HCT116 (cell line): ENCODE data around the gene OR5D14. TPM values are rescaled to one million over a fixed set of nuclear protein-coding genes. Genes with fewer than 3 reads are reported as not detected.

Experiments used
- ATAC-seq: fragments of 200-7000 bp; cut with Tn5 transposase; 2 replicates; pipeline ENCODE4 v1.9.1; 2020; ENCODE audit warnings: mild to moderate bottlenecking, moderate library complexity
- BruUV-seq: library from RNA; stranded (reverse); fragments of 400-500 nt; replicated peaks from 2 replicates; lab custom pipeline; 2021; lab: Mats Ljungman, UMichigan
- CTCF ChIA-PET: fragments of 300-600 bp; sonication (Branson Sonifier 250); formaldehyde crosslinking; loops from one replicate; lab custom pipeline; 2021; ENCODE audit warnings: antibody characterized with exemption; lab: Charles Lee
- POLR2A ChIA-PET: fragments of 300-600, 350-600 bp; sonication (Branson Sonifier 250); formaldehyde crosslinking; loops from one replicate; lab custom pipeline; 2021; ENCODE audit warnings: antibody characterized with exemption; lab: Charles Lee
- RAD21 ChIA-PET, 2 experiments: fragments of 300-600 bp; sonication (Branson Sonifier 250); formaldehyde crosslinking; loops; one replicate each; lab custom pipeline; 2023; ENCODE audit warnings: low total read pairs in 2 of 2; ENCODE audit not compliant: uncharacterized antibody in 2 of 2, unreplicated experiment in 2 of 2, low non-redundant PET in 1 of 2; lab: Charles Lee
- DNase-seq: peaks from one replicate; pipeline ENCODE4 v3.0.0-alpha.2; 2010; ENCODE audit warnings: low read depth, low spot score
- H2AFZ ChIP-seq: fragments of 200-600 bp; shearing (Covaris generic), sonication (generic); 2 replicates; pipeline ENCODE4 v1.6.1; 2017; ENCODE audit warnings: low read depth, mixed run types, mixed read lengths, antibody characterized with exemption, low read length; ENCODE audit not compliant: poor library complexity, severe bottlenecking
- H3K27ac ChIP-seq: 2 replicates; pipeline ENCODE4 v1.5.1; 2012; ENCODE audit warnings: low read depth, low read length
- H3K27me3 ChIP-seq: fragments of 200-600 bp; sonication (generic); 2 replicates; pipeline ENCODE4 v1.6.1; 2016; ENCODE audit warnings: mixed run types, low read length, mixed read lengths; ENCODE audit not compliant: insufficient read depth
- H3K36me3 ChIP-seq, 2 experiments: fragments of 200-500 bp in 1 of 2; fragments of 200-600 bp in 1 of 2; sonication (Bioruptor generic) in 1 of 2; sonication (generic) in 1 of 2; 2 replicates each; pipeline versions ENCODE4 v1.5.1 to v1.6.1; 2014 to 2016; ENCODE audit warnings: low read length in 2 of 2, inconsistent platforms in 1 of 2, mixed read lengths in 1 of 2, mixed run types in 1 of 2; ENCODE audit not compliant: insufficient read depth in 2 of 2, control insufficient read depth in 1 of 2
- H3K4me1 ChIP-seq, 2 experiments: fragments of 200-600 bp in 1 of 2; sonication (generic) in 1 of 2; 2 replicates each; pipeline versions ENCODE4 v1.5.1 to v1.6.1; 2012 to 2017; ENCODE audit warnings: low read length in 2 of 2, inconsistent platforms in 1 of 2, mild to moderate bottlenecking in 1 of 2, mixed read lengths in 1 of 2, mixed run types in 1 of 2, moderate library complexity in 1 of 2; ENCODE audit not compliant: insufficient read depth in 2 of 2, control insufficient read depth in 1 of 2
- H3K4me2 ChIP-seq: fragments of 200-600 bp; sonication (generic); 2 replicates; pipeline ENCODE4 v1.6.1; 2017; ENCODE audit warnings: mixed run types, low read length, mixed read lengths
- H3K4me3 ChIP-seq, 2 experiments: fragments of 200-600 bp in 1 of 2; sonication (generic) in 1 of 2; replicated peaks in 1 of 2; 2 replicates each; pipeline ENCODE4 v1.5.1; 2011 to 2016; ENCODE audit warnings: low read length in 2 of 2, control low read depth in 1 of 2, low read depth in 1 of 2, mild to moderate bottlenecking in 1 of 2, mixed read lengths in 1 of 2, mixed run types in 1 of 2
- H3K79me2 ChIP-seq: fragments of 200-600 bp; sonication (generic); 2 replicates; pipeline ENCODE4 v1.6.1; 2017; ENCODE audit warnings: mild to moderate bottlenecking, mixed run types, low read length, moderate library complexity, mixed read lengths; ENCODE audit not compliant: insufficient read depth
- H3K9ac ChIP-seq: fragments of 200-600 bp; sonication (generic); 2 replicates; pipeline ENCODE4 v1.6.1; 2016; ENCODE audit warnings: low read length, mixed read lengths
- H3K9me2 ChIP-seq: fragments of 200-600 bp; sonication (generic), shearing (Covaris generic); 2 replicates; pipeline ENCODE4 v1.6.1; 2017; ENCODE audit warnings: mixed run types, mild to moderate bottlenecking, moderate library complexity; ENCODE audit not compliant: insufficient read depth
- H3K9me3 ChIP-seq, 2 experiments: fragments of 200-500 bp in 1 of 2; fragments of 200-600 bp in 1 of 2; sonication (Bioruptor generic) in 1 of 2; sonication (generic) in 1 of 2; 2 replicates each; pipeline ENCODE4 v1.6.1; 2014 to 2017; ENCODE audit warnings: low read length in 2 of 2, mixed read lengths in 2 of 2, inconsistent platforms in 1 of 2, low read depth in 1 of 2, mild to moderate bottlenecking in 1 of 2, mixed run types in 1 of 2, moderate library complexity in 1 of 2; ENCODE audit not compliant: control insufficient read depth in 1 of 2, insufficient read depth in 1 of 2
- H4K20me1 ChIP-seq: fragments of 200-600 bp; sonication (generic), shearing (Covaris generic); 2 replicates; pipeline ENCODE4 v1.6.1; 2017; ENCODE audit warnings: mixed run types, mild to moderate bottlenecking, moderate library complexity; ENCODE audit not compliant: insufficient read depth
- CTCF ChIP-seq, 3 experiments: fragments of 200-600 bp in 1 of 3; sonication (generic) in 1 of 3; IDR thresholded peaks in 2 of 3; conservative IDR thresholded peaks in 1 of 3; 2 replicates each; pipeline ENCODE4 v1.5.1; 2012 to 2017; ENCODE audit warnings: low read depth in 2 of 3, low read length in 2 of 3, antibody characterized with exemption in 1 of 3, borderline replicate concordance in 1 of 3, control low read depth in 1 of 3, mild to moderate bottlenecking in 1 of 3, mixed read lengths in 1 of 3, mixed run types in 1 of 3, moderate library complexity in 1 of 3; ENCODE audit not compliant: insufficient read depth in 1 of 3
- EGR1 ChIP-seq: IDR thresholded peaks from 2 replicates; pipeline ENCODE4 v1.6.1; 2012; ENCODE audit warnings: low read depth
- EZH2phosphoT487 ChIP-seq: fragments of 200-600 bp; IDR thresholded peaks from 2 replicates; pipeline ENCODE4 v1.6.1; 2018; ENCODE audit warnings: antibody characterized with exemption, borderline replicate concordance
- FOSL1 ChIP-seq: IDR thresholded peaks from 2 replicates; pipeline ENCODE4 v1.6.1; 2012; ENCODE audit warnings: low read depth
- JUND ChIP-seq: IDR thresholded peaks from 2 replicates; pipeline ENCODE4 v1.6.1; 2012
- MAX ChIP-seq: IDR thresholded peaks from 2 replicates; pipeline ENCODE4 v1.6.1; 2012
- POLR2AphosphoS5 ChIP-seq: IDR thresholded peaks from 2 replicates; pipeline ENCODE4 v1.6.1; 2011; ENCODE audit warnings: mild to moderate bottlenecking, low read depth, low read length, moderate library complexity
- SP1 ChIP-seq: IDR thresholded peaks from 2 replicates; pipeline ENCODE4 v1.6.1; 2012; ENCODE audit warnings: low read depth
- SRF ChIP-seq: IDR thresholded peaks from 2 replicates; pipeline ENCODE4 v1.6.1; 2012; ENCODE audit warnings: low read depth
- TCF7L2 ChIP-seq: IDR thresholded peaks from 2 replicates; pipeline ENCODE4 v1.7.0; 2011; ENCODE audit warnings: borderline replicate concordance, inconsistent platforms; ENCODE audit not compliant: insufficient read depth, insufficient read length; ENCODE audit errors: extremely low read depth
- YY1 ChIP-seq: IDR thresholded peaks from 2 replicates; pipeline ENCODE4 v1.6.1; 2011; ENCODE audit warnings: low read length, low read depth, moderate library complexity, mild to moderate bottlenecking; ENCODE audit not compliant: insufficient replicate concordance; ENCODE audit errors: extremely low read depth
- ZFX ChIP-seq: fragments of 450-650 bp; IDR thresholded peaks from 2 replicates; pipeline ENCODE4 v1.6.1; 2017
- ZNF274 ChIP-seq: fragments of 200-500 bp; sonication (Bioruptor generic); IDR thresholded peaks from 2 replicates; pipeline ENCODE4 v1.6.1; 2014; ENCODE audit warnings: mild to moderate bottlenecking, low read depth, low read length, inconsistent platforms
- intact Hi-C: fragments of 100-400 bp; cut with micrococcal nuclease; formaldehyde crosslinking; loops from 2 replicates; pipeline ENCODE4 v1.10.0; 2022
- total RNA-seq: library from RNA; stranded (reverse); gene quantifications from one replicate; pipeline ENCODE4 v1.2.1, GENCODE V29; 2021; ENCODE audit not compliant: unreplicated experiment
- TF ChIP-seq, protein P1 (sequence below): IDR thresholded peaks from 2 replicates; pipeline ENCODE4 v1.6.1; 2011; ENCODE audit warnings: mild to moderate bottlenecking, low read length, moderate library complexity; ENCODE audit not compliant: insufficient replicate concordance; ENCODE audit errors: extremely low read depth
- TF ChIP-seq, protein P2 (sequence below): IDR thresholded peaks from 2 replicates; pipeline ENCODE4 v1.6.1; 2012
- TF ChIP-seq, protein P3 (sequence below): IDR thresholded peaks from 2 replicates; pipeline ENCODE4 v1.6.1; 2012; ENCODE audit warnings: low read depth

Gene OR5D14
- total RNA-seq, 1 experiment from 2014 or later = not detected

- H3K4me2 ChIP-seq = no peak within 1 kb of the TSS
- peaks cover 11 to 13% of the 10 kb centered on the region in 2 experiments; a peak in 2 of 4 replicates for H3K9me3 ChIP-seq
- BruUV-seq = no TSS peak
- ChIA-PET CTCF (no interaction called here), RAD21 (no interaction called here), POLR2A (no interaction called here)
- no peak within 1 kb of the TSS for H3K27ac ChIP-seq
- H3K9ac ChIP-seq = no peak within 1 kb of the TSS
- H2AFZ ChIP-seq = no peak within 1 kb of the TSS
- no peak for DNase-seq
- H3K27me3 ChIP-seq = no peaks in the 10 kb centered on the region
- H3K36me3 ChIP-seq = no peaks in the 10 kb centered on the region
- H3K4me3 ChIP-seq = no peak within 1 kb of the TSS
- no peaks in the 10 kb centered on the region for H3K79me2 ChIP-seq
- H4K20me1 ChIP-seq = no peaks in the 10 kb centered on the region
- TF ChIP-seq MAX (no peak), TCF7L2 (no peak), SP1 (no peak), POLR2AphosphoS5 (no peak), YY1 (no peak), CTCF (IDR thresholded peaks at IDR 0.05 in 2 of 3, conservative IDR thresholded peaks at IDR 0.05 in 1 of 3; ENCODE audit: borderline replicate concordance in 1 of 3, insufficient read depth in 1 of 3, low read depth in 2 of 3, low read length in 2 of 3) (no peak), EGR1 (no peak), SRF (no peak), ZFX (no peak), FOSL1 (no peak), ZNF274 (no peak), JUND (no peak), EZH2phosphoT487 (no peak)
- TF ChIP-seq, protein P1, sequence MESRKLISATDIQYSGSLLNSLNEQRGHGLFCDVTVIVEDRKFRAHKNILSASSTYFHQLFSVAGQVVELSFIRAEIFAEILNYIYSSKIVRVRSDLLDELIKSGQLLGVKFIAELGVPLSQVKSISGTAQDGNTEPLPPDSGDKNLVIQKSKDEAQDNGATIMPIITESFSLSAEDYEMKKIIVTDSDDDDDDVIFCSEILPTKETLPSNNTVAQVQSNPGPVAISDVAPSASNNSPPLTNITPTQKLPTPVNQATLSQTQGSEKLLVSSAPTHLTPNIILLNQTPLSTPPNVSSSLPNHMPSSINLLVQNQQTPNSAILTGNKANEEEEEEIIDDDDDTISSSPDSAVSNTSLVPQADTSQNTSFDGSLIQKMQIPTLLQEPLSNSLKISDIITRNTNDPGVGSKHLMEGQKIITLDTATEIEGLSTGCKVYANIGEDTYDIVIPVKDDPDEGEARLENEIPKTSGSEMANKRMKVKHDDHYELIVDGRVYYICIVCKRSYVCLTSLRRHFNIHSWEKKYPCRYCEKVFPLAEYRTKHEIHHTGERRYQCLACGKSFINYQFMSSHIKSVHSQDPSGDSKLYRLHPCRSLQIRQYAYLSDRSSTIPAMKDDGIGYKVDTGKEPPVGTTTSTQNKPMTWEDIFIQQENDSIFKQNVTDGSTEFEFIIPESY = no peak
- TF ChIP-seq, protein P2, sequence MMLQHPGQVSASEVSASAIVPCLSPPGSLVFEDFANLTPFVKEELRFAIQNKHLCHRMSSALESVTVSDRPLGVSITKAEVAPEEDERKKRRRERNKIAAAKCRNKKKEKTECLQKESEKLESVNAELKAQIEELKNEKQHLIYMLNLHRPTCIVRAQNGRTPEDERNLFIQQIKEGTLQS = no peak
- TF ChIP-seq, protein P3, sequence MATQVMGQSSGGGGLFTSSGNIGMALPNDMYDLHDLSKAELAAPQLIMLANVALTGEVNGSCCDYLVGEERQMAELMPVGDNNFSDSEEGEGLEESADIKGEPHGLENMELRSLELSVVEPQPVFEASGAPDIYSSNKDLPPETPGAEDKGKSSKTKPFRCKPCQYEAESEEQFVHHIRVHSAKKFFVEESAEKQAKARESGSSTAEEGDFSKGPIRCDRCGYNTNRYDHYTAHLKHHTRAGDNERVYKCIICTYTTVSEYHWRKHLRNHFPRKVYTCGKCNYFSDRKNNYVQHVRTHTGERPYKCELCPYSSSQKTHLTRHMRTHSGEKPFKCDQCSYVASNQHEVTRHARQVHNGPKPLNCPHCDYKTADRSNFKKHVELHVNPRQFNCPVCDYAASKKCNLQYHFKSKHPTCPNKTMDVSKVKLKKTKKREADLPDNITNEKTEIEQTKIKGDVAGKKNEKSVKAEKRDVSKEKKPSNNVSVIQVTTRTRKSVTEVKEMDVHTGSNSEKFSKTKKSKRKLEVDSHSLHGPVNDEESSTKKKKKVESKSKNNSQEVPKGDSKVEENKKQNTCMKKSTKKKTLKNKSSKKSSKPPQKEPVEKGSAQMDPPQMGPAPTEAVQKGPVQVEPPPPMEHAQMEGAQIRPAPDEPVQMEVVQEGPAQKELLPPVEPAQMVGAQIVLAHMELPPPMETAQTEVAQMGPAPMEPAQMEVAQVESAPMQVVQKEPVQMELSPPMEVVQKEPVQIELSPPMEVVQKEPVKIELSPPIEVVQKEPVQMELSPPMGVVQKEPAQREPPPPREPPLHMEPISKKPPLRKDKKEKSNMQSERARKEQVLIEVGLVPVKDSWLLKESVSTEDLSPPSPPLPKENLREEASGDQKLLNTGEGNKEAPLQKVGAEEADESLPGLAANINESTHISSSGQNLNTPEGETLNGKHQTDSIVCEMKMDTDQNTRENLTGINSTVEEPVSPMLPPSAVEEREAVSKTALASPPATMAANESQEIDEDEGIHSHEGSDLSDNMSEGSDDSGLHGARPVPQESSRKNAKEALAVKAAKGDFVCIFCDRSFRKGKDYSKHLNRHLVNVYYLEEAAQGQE = no peak
- H3K4me1 ChIP-seq = no peaks in the 10 kb centered on the region
- no peaks in the 10 kb centered on the region for H3K9me2 ChIP-seq
- intact Hi-C loops = no loop called here
- no peak for ATAC-seq
Observed at GRCh38 chr11:55826919-55827318, 31.6 kb downstream of the OR5D14 start, which contains the start of gene OR5L2. OR5L2 (plus strand) TSS chr11:55827219; CDS start chr11:55827219, 0 bp downstream.
